HL-60 (cell line): ENCODE results near the gene LYPD1.

Source experiments
- POLR2AphosphoS5 ChIP-seq: IDR thresholded peaks from 2 replicates; pipeline ENCODE4 v1.6.1; 2012; ENCODE audit warnings: low read depth
- REST ChIP-seq: IDR thresholded peaks from 2 replicates; pipeline ENCODE4 v1.6.1; 2012; ENCODE audit warnings: low read depth; ENCODE audit not compliant: insufficient replicate concordance
- TF ChIP-seq, protein P1 (sequence below): IDR thresholded peaks from one replicate; pipeline ENCODE4 v1.5.1; 2011; ENCODE audit warnings: low read length, control low read depth, inconsistent platforms; ENCODE audit not compliant: insufficient read depth

DNA sequence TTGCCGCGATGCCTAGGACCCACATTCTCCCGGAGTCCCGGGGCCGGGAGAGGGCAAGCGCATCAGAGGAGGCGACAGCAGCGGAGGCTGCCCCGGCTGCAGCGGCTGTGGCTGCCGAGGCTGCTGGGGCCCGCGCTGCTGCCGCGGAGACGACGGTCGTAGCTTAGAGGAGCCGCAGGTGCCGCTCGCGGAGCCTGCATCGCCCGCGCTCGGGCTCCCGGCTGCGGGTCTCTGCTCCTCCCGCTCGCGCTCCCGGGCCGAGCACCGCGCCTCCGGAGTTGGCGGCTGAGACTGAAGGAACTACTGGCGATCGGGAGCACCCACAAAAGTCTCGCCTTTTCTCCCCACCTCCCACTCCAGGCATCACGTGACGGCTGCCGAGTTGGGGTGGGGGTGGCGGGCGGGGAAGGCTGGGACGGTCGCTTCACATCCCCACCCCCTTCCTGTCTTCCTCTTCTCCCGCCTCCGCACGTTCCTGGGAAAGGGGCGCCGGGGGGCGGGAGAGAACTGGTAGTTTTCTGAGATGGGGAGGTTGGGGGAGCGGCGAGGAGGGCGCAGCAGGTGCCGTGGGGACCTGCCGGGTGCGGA, at the start of gene LYPD1:
- TF ChIP-seq, protein P1, sequence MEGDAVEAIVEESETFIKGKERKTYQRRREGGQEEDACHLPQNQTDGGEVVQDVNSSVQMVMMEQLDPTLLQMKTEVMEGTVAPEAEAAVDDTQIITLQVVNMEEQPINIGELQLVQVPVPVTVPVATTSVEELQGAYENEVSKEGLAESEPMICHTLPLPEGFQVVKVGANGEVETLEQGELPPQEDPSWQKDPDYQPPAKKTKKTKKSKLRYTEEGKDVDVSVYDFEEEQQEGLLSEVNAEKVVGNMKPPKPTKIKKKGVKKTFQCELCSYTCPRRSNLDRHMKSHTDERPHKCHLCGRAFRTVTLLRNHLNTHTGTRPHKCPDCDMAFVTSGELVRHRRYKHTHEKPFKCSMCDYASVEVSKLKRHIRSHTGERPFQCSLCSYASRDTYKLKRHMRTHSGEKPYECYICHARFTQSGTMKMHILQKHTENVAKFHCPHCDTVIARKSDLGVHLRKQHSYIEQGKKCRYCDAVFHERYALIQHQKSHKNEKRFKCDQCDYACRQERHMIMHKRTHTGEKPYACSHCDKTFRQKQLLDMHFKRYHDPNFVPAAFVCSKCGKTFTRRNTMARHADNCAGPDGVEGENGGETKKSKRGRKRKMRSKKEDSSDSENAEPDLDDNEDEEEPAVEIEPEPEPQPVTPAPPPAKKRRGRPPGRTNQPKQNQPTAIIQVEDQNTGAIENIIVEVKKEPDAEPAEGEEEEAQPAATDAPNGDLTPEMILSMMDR: no peak
- TF ChIP-seq POLR2AphosphoS5: no peak
- no peak for TF ChIP-seq REST
